Brain microvascular endothelial cell (primary cell): ENCODE measurements around the gene ADGRE3.
A peak's percentile ranks its signal among the peaks of the same experiment; 100 is the strongest.

Experiments
- DNase-seq: peaks from one replicate; pipeline ENCODE4 v3.0.0-alpha.2; 2020
- H3K27ac ChIP-seq: fragments of 250-450 bp; sonication (Bioruptor Pico); 2 replicates; pipeline ENCODE4 v1.5.1; 2020; ENCODE audit warnings: mild to moderate bottlenecking, moderate library complexity
- H3K27me3 ChIP-seq: fragments of 250-450 bp; sonication (Bioruptor Pico); replicated peaks from 2 replicates; pipeline ENCODE4 v1.5.1; 2020; ENCODE audit warnings: mild to moderate bottlenecking
- H3K36me3 ChIP-seq: fragments of 250-450 bp; sonication (Bioruptor Pico); replicated peaks from 2 replicates; pipeline ENCODE4 v1.5.1; 2020; ENCODE audit warnings: mild to moderate bottlenecking
- H3K4me3 ChIP-seq: 2 replicates; pipeline ENCODE4 v1.5.1; 2011; ENCODE audit warnings: low read depth, mild to moderate bottlenecking, control low read depth, low read length, moderate library complexity
- in situ Hi-C: cut with HindIII; loops from 2 replicates; pipeline ENCODE4 v1.10.0; 2017; ENCODE audit warnings: low sequenced_read_pairs, low pct_ligation_motif_present
- TF ChIP-seq, protein P1 (sequence below): IDR thresholded peaks from 2 replicates; pipeline ENCODE4 v1.5.1; 2011; ENCODE audit warnings: low read depth, mild to moderate bottlenecking, moderate library complexity, low read length, control low read depth, inconsistent platforms; ENCODE audit errors: missing control alignments

Gene ADGRE3

DNA sequence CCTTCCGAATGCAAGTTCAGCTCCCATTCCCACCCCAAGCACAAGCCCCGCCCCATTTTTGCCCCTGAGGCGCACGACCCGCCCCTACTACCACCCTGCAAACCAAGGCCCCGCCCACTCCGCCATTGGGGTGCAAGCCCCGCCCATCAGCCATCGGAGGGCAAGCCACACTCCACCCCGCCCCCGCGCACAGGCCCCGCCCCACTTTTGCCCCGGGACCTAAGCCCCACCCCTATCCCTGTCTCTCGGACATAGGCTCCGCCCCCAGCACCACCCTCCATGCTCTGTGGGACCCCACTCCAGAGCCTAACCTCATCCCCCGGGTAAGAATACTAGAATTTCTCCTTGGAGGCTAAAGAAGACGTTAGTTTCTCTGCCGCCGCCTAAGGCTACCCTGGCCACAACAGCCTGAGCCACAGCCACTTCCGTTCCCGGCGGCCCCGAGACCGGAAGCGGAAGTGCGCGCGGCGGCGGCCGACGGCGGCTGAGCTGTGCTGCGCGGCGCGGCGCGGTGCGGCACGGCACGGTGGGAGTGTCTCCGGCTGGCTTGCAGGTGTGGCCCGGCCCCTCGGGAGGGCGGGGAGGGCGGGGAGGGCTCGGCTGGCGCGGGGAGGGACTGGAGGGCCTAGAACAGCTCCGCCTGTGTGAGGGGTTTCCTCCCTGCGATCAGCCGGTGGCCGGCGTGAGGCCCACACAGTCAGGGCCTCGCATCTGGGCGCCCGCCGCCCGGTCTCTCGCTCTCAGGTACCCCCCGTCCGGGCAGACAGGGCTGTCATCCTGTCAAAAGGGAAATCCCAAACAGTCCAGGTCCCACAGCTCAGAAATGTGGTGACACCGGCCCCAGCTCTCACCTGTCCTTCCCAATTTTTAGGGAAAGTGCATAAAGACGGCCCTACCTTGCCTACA is 15.2 kb upstream of the ADGRE3 start, which contains the start of gene ZNF333:
ZNF333 (plus strand) TSS at position 451 of the 906 bp plus-strand sequence. CDS start 3,444 bp downstream, outside the sequence.
- peak; percentile 88 for DNase-seq
- H3K27me3 ChIP-seq = no peaks in the 10 kb centered on the region
- no peaks in the 10 kb centered on the region for H3K36me3 ChIP-seq
- H3K27ac ChIP-seq = peak within 1 kb of the TSS; percentile 94
- TF ChIP-seq, protein P1, sequence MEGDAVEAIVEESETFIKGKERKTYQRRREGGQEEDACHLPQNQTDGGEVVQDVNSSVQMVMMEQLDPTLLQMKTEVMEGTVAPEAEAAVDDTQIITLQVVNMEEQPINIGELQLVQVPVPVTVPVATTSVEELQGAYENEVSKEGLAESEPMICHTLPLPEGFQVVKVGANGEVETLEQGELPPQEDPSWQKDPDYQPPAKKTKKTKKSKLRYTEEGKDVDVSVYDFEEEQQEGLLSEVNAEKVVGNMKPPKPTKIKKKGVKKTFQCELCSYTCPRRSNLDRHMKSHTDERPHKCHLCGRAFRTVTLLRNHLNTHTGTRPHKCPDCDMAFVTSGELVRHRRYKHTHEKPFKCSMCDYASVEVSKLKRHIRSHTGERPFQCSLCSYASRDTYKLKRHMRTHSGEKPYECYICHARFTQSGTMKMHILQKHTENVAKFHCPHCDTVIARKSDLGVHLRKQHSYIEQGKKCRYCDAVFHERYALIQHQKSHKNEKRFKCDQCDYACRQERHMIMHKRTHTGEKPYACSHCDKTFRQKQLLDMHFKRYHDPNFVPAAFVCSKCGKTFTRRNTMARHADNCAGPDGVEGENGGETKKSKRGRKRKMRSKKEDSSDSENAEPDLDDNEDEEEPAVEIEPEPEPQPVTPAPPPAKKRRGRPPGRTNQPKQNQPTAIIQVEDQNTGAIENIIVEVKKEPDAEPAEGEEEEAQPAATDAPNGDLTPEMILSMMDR = no peak
- H3K4me3 ChIP-seq = peak within 1 kb of the TSS; percentile 84
- in situ Hi-C loops = loop anchor here (10.0 kb wide), 1 partner anchor 115 kb away; the partner anchor contains the start of gene NDUFB7

DNA sequence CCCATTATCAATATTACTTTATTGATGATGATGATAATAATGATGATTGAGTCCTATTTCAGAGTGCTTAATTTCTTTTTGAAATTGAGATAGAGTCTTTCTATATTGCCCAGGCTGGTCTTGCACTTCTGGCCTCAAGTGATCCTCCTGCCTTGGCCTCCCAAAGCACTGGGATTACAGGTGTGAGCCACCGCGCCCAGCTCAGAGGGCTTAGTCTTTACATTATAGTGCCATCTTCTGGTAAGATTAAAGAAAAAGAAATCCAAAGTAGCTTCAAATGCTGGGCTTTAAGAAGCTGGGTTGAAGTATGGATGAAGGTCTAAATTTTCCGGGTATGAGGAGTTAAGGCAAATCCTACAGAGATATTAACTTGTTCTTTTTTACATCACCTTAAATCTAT is 11.8 kb upstream of the ADGRE3 start:
- TF ChIP-seq, protein P1 = peak; percentile 42
- DNase-seq = no peak

DNA sequence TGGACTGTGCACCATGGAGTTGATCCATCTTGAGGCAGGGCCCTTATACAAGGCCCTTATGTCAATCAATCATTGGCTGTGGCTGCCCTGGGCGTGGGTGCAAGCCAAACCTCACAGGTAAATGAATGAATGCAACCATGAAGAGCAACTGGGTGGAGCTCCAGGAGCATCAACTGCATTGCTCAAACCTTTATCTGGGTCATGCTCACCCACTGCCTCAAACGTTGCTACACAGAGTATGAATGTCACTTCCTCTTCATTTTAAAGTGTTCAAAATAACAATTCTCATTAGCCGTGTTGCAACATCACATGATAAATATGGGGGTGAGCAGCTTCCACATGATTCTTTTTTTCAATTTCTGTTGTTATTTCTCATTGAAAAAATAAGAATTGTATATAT is 8.8 kb upstream of the ADGRE3 start:
- no peak for DNase-seq
- TF ChIP-seq, protein P1 = no peak
- H3K27ac ChIP-seq = no peak overlapping the region
- no peaks in the 10 kb centered on the region for H3K27me3 ChIP-seq
- in situ Hi-C loops = loop anchor here (10.0 kb wide), 1 partner anchor 109 kb away; the partner anchor contains the start of gene NDUFB7
- no peaks in the 10 kb centered on the region for H3K36me3 ChIP-seq
- no peak overlapping the region for H3K4me3 ChIP-seq

More for the DNA sequence above, 11.8 kb upstream of the ADGRE3 start:
- Histone ChIP-seq H3K36me3 (no peaks in the 10 kb centered on the region), H3K27ac (no peak overlapping the region), H3K27me3 (no peaks in the 10 kb centered on the region), H3K4me3 (no peak overlapping the region)
- in situ Hi-C loops = loop anchor here (10.0 kb wide), 1 partner anchor 112 kb away; the partner anchor contains the start of gene NDUFB7

DNA sequence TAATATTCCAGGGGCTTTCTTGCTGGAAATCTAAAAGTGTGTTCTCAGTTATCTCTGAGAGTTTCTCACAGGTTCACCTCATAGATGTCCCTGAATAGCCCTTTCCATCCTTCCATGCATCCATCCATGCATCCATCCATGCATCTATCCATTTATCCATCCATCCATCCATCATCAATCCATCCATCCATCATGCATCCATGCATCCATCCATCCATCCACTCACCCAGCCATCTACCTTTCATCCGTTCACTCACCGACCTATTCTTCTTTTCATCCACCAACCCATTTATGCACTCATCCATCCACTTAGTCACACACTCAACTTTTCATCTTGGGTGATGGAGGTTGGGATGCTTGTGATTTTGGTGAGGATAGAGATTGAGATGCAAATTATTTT is 7.4 kb upstream of the ADGRE3 start:
- TF ChIP-seq, protein P1 = no peak
- H3K27ac ChIP-seq = no peak overlapping the region
- in situ Hi-C loops = loop anchor here (10.0 kb wide), 1 partner anchor 107 kb away; the partner anchor contains the start of gene NDUFB7
- H3K36me3 ChIP-seq = no peaks in the 10 kb centered on the region
- DNase-seq = no peak
- H3K4me3 ChIP-seq = no peak overlapping the region
- no peaks in the 10 kb centered on the region for H3K27me3 ChIP-seq

DNA sequence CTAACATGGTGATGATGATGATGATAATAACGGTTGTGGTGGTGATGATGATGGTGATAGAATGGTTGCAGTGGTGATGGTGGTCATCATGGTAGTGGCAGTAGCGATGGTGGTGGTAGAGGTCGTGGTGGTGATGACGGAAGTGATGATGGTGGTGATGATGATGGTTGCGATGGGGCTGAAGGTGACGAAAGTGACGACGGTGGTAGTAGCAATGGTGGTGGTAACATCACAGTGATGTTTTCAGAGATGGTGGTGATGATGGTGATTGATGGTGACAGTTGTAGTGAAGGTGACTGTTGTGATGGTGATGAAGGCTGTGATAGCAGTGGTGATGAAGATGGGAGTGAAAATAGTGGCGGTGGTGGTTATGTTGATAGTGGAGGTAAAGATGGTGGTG is 3.6 kb upstream of the ADGRE3 start:
- DNase-seq = no peak
- no peaks in the 10 kb centered on the region for H3K27me3 ChIP-seq
- H3K27ac ChIP-seq = no peak overlapping the region
- no peaks in the 10 kb centered on the region for H3K36me3 ChIP-seq
- in situ Hi-C loops = no loop called here
- H3K4me3 ChIP-seq = no peak overlapping the region
- TF ChIP-seq, protein P1 = no peak
